Measurements from ENCODE around the gene CMIP. TPM values are rescaled to one million over a fixed set of nuclear protein-coding genes. Genes with fewer than 3 reads are reported as not detected.

Gene CMIP
- total RNA-seq, 4 donors from 2014 or later, result 63.9 to 89.9 (median 70.0) TPM

DNA sequence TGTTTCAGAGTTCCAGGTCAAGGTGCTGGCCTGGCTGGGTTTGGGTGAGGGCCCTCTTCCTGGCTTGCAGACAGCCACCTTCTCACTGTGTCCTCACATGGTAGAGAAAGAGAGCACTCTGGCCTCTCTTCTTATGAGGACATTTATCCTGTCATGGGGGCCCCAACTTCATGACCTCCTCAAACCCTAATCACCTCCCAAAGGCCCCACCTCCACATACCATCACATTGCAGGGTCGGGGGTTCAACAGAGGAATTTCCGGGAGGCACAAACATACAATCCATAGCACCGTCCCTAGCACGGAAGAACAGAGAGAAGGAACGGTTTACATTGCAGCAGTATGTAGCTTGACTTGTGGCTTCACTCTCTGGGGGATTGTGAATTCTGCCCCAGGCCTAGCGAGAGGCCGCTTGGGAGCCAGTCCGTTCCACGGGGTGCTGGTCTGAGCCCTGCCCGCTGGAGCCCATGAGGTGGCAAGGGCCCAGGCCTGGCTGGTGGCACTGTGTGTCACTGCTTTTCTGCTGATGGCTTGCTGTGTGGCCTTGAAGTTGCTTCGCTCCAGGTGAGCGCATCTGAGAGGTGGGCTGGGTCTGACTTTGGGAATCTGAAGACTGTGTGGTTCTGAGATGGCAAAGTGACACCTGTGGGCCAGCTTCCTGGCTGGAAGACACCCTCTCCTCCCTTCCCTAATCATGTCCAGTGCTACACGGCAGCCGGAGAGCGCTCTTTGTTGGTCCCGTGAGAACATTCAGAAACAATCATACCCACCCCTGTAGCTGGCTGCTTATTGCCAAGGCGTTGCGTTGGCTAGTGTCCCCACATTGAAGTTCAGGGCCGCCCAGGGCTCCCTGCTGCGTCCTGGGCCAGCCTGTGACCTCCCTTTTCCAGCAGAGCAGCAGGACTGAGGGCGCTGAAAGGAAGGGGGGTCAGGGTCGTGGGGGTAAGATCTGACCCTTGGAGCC is 98.3 kb downstream of the CMIP start:
- H3K36me3 ChIP-seq, result no peaks in the 10 kb centered on the region
- H3K4me3 ChIP-seq, result no peak overlapping the region
- no peak for DNase-seq (ENCODE audit: low spot score in 2 of 2)
- no peaks in the 10 kb centered on the region for H3K27me3 ChIP-seq
- peaks cover 49% of the 10 kb centered on the region for H3K4me1 ChIP-seq
- no peak for TF ChIP-seq POLR2A (IDR thresholded peaks at IDR 0.05)
- no peak for TF ChIP-seq POLR2AphosphoS5 (IDR thresholded peaks at IDR 0.05)
- TF ChIP-seq EP300 (IDR thresholded peaks at IDR 0.05), result no peak
- TF ChIP-seq, protein P1, sequence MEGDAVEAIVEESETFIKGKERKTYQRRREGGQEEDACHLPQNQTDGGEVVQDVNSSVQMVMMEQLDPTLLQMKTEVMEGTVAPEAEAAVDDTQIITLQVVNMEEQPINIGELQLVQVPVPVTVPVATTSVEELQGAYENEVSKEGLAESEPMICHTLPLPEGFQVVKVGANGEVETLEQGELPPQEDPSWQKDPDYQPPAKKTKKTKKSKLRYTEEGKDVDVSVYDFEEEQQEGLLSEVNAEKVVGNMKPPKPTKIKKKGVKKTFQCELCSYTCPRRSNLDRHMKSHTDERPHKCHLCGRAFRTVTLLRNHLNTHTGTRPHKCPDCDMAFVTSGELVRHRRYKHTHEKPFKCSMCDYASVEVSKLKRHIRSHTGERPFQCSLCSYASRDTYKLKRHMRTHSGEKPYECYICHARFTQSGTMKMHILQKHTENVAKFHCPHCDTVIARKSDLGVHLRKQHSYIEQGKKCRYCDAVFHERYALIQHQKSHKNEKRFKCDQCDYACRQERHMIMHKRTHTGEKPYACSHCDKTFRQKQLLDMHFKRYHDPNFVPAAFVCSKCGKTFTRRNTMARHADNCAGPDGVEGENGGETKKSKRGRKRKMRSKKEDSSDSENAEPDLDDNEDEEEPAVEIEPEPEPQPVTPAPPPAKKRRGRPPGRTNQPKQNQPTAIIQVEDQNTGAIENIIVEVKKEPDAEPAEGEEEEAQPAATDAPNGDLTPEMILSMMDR (IDR thresholded peaks at IDR 0.05), result no peak
- no peak overlapping the region for H3K27ac ChIP-seq
- 77% methylated on average over 20 of the region's 22 CpGs for WGBS
- H3K9me3 ChIP-seq, result no peaks in the 10 kb centered on the region

DNA sequence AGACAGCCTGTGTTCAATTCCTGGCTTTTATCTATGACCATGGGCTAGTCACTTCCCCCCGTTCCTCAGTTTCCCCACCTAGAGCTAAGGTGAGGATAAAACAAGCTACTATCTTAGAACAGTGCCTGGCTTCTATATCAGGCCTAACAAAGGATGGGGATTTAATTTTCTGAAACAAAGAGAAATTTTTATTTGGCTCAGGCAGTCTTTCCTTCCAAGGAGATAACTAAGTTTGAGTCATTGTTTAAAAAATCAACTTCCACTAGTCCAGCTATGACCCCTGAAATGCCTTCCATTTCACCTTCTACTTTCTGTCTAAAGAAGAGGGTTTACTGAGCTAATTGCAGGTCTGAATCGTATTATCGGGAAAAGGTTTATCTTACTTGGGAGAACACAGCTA is 99.0 kb downstream of the CMIP start:
- 89% methylated on average over 3 of the region's 3 CpGs for WGBS
- peaks cover 43% of the 10 kb centered on the region for H3K4me1 ChIP-seq

DNA sequence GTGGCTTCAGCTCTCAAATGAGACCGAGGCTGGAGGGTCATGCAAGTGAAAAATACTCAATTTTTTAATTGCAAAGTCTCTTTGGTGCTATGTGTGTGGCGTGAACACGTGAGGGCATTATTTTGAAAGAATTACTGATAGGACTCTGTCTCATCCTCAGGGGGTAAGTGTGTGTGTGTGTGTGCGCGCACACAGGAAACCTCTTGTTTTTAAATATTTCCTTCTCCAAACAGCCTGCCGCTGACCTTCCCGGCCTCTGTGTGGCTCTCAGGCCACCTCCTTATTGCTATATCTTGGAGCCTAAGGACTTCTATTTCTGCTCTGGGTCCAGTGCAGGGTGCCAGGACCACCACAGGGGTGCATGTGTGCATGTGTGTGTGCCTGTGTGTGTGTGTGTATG is 99.7 kb downstream of the CMIP start:
- 79% methylated on average over 7 of the region's 7 CpGs for WGBS
- DNase-seq (ENCODE audit: low spot score in 2 of 2), result no peak
- TF ChIP-seq POLR2AphosphoS5 (IDR thresholded peaks at IDR 0.05) (no peak), POLR2A (IDR thresholded peaks at IDR 0.05) (no peak), EP300 (IDR thresholded peaks at IDR 0.05) (no peak)
- TF ChIP-seq, protein P1 (IDR thresholded peaks at IDR 0.05), result no peak
- Histone ChIP-seq H3K9me3 (no peaks in the 10 kb centered on the region), H3K27me3 (no peaks in the 10 kb centered on the region), H3K4me1 (peaks cover 40% of the 10 kb centered on the region), H3K36me3 (no peaks in the 10 kb centered on the region), H3K27ac (no peak overlapping the region), H3K4me3 (no peak overlapping the region)

More for the DNA sequence above, 99.0 kb downstream of the CMIP start:
- no peaks in the 10 kb centered on the region for H3K27me3 ChIP-seq
- no peak for DNase-seq (ENCODE audit: low spot score in 2 of 2)
- H3K36me3 ChIP-seq, result no peaks in the 10 kb centered on the region
- TF ChIP-seq POLR2A (IDR thresholded peaks at IDR 0.05) (no peak), EP300 (IDR thresholded peaks at IDR 0.05) (no peak), POLR2AphosphoS5 (IDR thresholded peaks at IDR 0.05) (no peak)
- TF ChIP-seq, protein P1 (IDR thresholded peaks at IDR 0.05), result no peak
- H3K27ac ChIP-seq, result no peak overlapping the region
- no peaks in the 10 kb centered on the region for H3K9me3 ChIP-seq
- H3K4me3 ChIP-seq, result no peak overlapping the region

DNA sequence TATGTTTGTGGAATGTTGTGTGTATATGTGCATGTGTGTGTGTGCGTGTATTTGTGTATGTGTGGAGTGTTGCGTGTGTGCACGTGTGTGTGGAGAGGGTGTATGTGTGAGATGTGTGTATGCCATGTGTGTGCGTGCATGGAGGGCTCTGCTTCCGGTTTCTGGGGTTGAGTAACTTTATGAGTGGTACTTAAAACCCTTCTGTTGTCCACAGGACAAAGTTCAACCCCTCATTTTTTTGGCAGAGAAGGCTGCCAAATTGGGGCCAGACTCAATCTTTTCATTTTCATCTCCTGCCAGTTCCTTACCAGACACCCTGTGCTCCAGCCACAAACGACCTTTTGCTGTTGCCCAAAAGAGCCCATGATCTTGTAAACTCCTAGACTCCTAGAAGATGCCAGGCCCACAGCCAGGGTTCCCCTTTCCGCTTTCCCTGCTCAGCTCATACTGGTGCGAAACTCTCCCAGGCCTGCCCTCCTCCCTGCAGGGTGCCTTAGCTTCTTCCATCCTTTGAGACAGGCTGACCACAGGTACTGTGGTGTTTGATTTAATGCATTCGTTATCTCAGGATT is 100.2 kb downstream of the CMIP start:
- Histone ChIP-seq H3K9me3 (no peaks in the 10 kb centered on the region), H3K27me3 (no peaks in the 10 kb centered on the region), H3K27ac (no peak overlapping the region), H3K4me1 (peaks cover 36% of the 10 kb centered on the region), H3K4me3 (no peak overlapping the region), H3K36me3 (no peaks in the 10 kb centered on the region)
- no peak for TF ChIP-seq POLR2AphosphoS5 (IDR thresholded peaks at IDR 0.05)
- DNase-seq (ENCODE audit: low spot score in 2 of 2), result no peak
- WGBS, result 59% methylated on average over 9 of the region's 9 CpGs

DNA sequence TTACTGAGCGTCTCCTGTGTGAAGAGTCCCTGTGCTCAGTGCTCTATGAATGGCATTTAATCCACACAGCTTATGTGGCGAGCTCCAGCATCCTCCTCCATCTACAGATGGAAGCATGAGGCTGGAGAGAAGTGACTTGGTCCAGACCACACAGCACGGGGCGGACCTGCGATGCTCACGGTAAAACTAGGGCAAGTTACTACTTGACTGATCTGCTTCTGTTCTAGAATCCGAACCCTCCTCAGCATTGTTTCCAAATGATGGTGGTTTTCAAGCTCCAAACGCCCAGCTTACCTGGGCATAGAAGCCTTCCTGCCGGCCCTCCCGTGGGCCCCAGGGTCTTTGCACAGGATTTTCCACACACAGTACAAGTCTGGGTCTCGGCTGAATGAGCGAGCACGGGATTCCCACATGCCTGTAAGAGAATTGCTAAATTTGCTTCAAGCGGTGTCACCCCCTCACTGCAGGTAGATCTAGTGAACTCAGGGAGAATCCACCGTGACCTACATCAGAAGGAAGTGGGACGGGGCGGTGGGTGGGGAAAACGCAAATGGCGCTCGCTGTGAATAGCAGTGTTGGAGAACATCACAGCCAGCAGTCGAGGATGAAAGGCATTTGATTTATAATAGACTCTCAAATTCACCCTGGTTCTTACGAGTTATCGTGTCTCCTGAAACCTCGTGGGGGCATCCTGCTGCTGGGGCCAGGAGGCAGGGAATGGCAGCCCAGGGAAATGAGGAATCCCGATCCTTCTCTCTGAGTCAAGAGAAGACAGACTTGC is 101.1 kb downstream of the CMIP start:
- no peak for DNase-seq (ENCODE audit: low spot score in 2 of 2)
- Histone ChIP-seq H3K36me3 (no peaks in the 10 kb centered on the region), H3K4me3 (no peak overlapping the region), H3K9me3 (no peaks in the 10 kb centered on the region), H3K27me3 (no peaks in the 10 kb centered on the region), H3K4me1 (peaks cover 41% of the 10 kb centered on the region), H3K27ac (no peak overlapping the region)
- WGBS, result 85% methylated on average over 25 of the region's 25 CpGs
- TF ChIP-seq, protein P1 (IDR thresholded peaks at IDR 0.05), result no peak
- no peak for TF ChIP-seq POLR2AphosphoS5 (IDR thresholded peaks at IDR 0.05)
- no peak for TF ChIP-seq POLR2A (IDR thresholded peaks at IDR 0.05)
- TF ChIP-seq EP300 (IDR thresholded peaks at IDR 0.05), result no peak
